ENCODE data around the gene KDM4F.

KDM4F gene

DNA sequence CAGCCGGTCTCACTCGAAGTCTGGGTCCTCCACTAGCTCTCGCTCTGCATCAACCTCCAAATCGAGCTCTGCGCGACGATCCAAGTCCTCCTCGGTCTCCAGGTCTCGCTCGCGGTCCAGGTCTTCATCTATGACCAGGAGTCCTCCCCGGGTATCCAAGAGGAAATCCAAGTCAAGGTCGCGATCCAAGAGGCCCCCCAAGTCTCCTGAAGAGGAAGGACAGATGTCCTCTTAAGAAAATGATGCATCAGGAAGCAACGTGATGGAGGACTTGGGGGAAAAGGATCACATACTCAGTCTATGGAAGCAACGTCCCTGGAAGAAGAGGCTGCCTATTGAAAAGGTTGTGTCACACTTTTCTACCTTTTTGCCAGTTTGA lies 18.6 kb downstream of the KDM4F start:
- peak overlapping the region; percentile 95 to 99 (median 99) for H3K4me3 Mint-ChIP-seq
- peaks cover 27% of the 10 kb centered on the region for H3K4me1 Mint-ChIP-seq
- no peak for TF ChIP-seq CTCF (IDR thresholded peaks at IDR 0.05; ENCODE audit: unreplicated experiment in 3 of 3)
- H3K36me3 Mint-ChIP-seq (ENCODE audit: low read depth) = peaks cover 11% of the 10 kb centered on the region
- no peaks in the 10 kb centered on the region for H3K9me3 Mint-ChIP-seq
- H3K27me3 Mint-ChIP-seq (ENCODE audit: low read depth) = no peaks in the 10 kb centered on the region
- peak overlapping the region; percentile 99 to 100 (median 100) for H3K27ac Mint-ChIP-seq

DNA sequence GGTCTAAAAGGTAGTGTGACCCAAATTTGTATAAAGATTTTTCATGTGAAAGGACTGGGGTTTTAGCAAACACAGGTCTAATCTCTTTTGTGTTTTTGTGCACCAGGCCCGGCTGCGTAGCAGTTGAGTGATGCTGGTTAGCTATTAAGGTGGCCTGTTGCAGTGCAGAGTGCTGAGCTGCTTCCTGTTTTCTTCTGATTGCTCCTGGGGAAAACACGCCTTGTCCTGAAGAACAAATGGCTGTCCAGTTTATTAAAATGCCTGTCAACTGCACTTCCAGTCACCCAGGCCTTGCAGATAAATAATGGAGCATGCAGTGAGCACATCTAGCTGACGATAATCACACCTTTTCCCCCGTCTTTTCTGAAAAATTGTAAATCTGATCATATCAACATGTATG lies 19.3 kb downstream of the KDM4F start:
- no peak for TF ChIP-seq CTCF (IDR thresholded peaks at IDR 0.05; ENCODE audit: unreplicated experiment in 3 of 3)
- H3K4me1 Mint-ChIP-seq = peaks cover 27% of the 10 kb centered on the region
- peak overlapping the region; percentile 95 to 99 (median 99) for H3K4me3 Mint-ChIP-seq
- peaks cover 11% of the 10 kb centered on the region for H3K36me3 Mint-ChIP-seq (ENCODE audit: low read depth)
- no peaks in the 10 kb centered on the region for H3K9me3 Mint-ChIP-seq
- H3K27me3 Mint-ChIP-seq (ENCODE audit: low read depth) = no peaks in the 10 kb centered on the region
- peak overlapping the region; percentile 99 to 100 (median 100) for H3K27ac Mint-ChIP-seq

DNA sequence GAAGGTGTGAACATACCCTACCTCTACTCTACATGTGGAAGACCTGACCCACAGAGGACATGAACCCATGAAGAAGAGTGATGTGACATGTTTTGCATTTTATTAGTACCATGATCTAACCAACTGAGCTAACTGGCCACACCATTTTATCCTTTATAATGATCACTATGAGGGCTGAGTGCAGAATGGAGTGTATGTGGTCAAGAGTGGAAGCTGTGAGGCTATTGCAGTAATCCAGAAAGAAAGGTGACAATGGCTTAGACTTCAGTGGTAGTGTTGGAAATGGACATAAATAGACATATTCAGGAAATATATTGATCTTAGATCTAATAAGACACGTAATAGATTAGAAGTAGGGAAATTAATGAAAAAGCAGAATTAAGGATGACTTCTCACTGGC lies 21.2 kb downstream of the KDM4F start:
- H3K27ac Mint-ChIP-seq = no peak overlapping the region
- no peaks in the 10 kb centered on the region for H3K9me3 Mint-ChIP-seq
- TF ChIP-seq CTCF (IDR thresholded peaks at IDR 0.05; ENCODE audit: unreplicated experiment in 3 of 3) = no peak
- peaks cover 11% of the 10 kb centered on the region for H3K36me3 Mint-ChIP-seq (ENCODE audit: low read depth)
- no peaks in the 10 kb centered on the region for H3K27me3 Mint-ChIP-seq (ENCODE audit: low read depth)
- H3K4me3 Mint-ChIP-seq = peak overlapping the region in 2 of 3 experiments; percentile 11 to 64
- H3K4me1 Mint-ChIP-seq = peaks cover 46% of the 10 kb centered on the region

DNA sequence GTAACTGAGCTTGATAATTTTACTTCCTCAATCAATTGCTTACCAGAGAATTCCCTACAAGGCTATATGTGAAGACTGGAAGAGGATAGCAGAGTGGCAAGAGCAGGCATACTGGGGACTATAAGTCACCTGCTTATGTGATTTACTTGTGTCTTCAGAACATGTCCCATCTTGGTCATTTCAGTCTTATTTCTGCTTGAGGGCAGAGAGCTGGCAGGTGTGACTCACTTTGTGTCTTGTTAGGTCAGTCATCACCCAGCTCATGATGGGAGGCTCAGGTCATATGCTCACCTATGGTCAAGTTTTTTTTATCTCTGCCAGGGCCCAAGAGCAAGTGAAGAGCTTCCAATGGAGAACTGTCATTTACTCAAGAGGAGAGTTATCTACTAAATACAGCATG lies 23.7 kb downstream of the KDM4F start:
- H3K27me3 Mint-ChIP-seq (ENCODE audit: low read depth) = peaks cover 1% of the 10 kb centered on the region
- H3K4me3 Mint-ChIP-seq = no peak overlapping the region
- TF ChIP-seq CTCF (IDR thresholded peaks at IDR 0.05; ENCODE audit: unreplicated experiment in 3 of 3) = no peak
- peaks cover 57% of the 10 kb centered on the region for H3K4me1 Mint-ChIP-seq
- H3K27ac Mint-ChIP-seq = no peak overlapping the region
- no peaks in the 10 kb centered on the region for H3K9me3 Mint-ChIP-seq
- H3K36me3 Mint-ChIP-seq (ENCODE audit: low read depth) = peaks cover 11% of the 10 kb centered on the region

GRCh38 chr11:95074792-95075563 lies 25.8 kb downstream of the KDM4F start:
- no peak overlapping the region for H3K4me3 Mint-ChIP-seq
- no peak for TF ChIP-seq CTCF (IDR thresholded peaks at IDR 0.05; ENCODE audit: unreplicated experiment in 3 of 3)
- no peaks in the 10 kb centered on the region for H3K9me3 Mint-ChIP-seq
- H3K27me3 Mint-ChIP-seq (ENCODE audit: low read depth) = peaks cover 4% of the 10 kb centered on the region
- peaks cover 46% of the 10 kb centered on the region for H3K4me1 Mint-ChIP-seq
- H3K36me3 Mint-ChIP-seq (ENCODE audit: low read depth) = peaks cover 7% of the 10 kb centered on the region
- H3K27ac Mint-ChIP-seq = peak overlapping the region; percentile 64 to 85 (median 70)

DNA sequence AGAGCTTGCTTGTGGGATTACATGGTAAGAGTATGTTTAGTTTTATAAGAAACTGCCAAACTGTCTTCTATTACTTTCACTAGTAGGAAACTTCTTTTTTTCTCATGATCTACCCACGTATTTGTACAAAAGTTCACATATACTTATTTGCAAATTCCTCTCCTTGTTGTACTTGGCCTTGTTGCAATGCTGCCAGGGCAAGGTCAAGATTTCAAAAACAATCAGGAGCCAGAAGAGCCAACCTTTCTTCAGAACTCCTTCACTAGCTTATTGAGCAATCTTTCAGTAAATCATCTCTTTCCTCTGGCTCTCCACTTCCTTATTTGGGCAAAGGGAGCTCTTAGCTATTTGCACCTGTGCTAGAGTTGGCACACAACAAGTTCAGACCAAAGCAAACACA lies 27.2 kb downstream of the KDM4F start:
- Mint-ChIP-seq H3K4me1 (peaks cover 39% of the 10 kb centered on the region), H3K27me3 (ENCODE audit: low read depth) (peaks cover 4% of the 10 kb centered on the region), H3K9me3 (no peaks in the 10 kb centered on the region), H3K4me3 (no peak overlapping the region), H3K27ac (peak overlapping the region; percentile 29 to 79 (median 70)), H3K36me3 (ENCODE audit: low read depth) (no peaks in the 10 kb centered on the region)
- TF ChIP-seq CTCF (IDR thresholded peaks at IDR 0.05; ENCODE audit: unreplicated experiment in 3 of 3) = no peak

Data from nephron (organoid).